Parathyroid adenoma (tissue), 2 donors: Measurements from ENCODE around the gene NEURL4.

Experiments used
- H2AFZ ChIP-seq: fragments of 300-600 bp; sonication (generic); one replicate; pipeline ENCODE4 v1.7.0; 2017; ENCODE audit warnings: antibody characterized with exemption, mild to moderate bottlenecking
- H3K27ac ChIP-seq: fragments of 300-600 bp; sonication (generic); one replicate; pipeline ENCODE4 v1.7.0; 2017
- H3K27me3 ChIP-seq: fragments of 300-600 bp; sonication (generic); one replicate; pipeline ENCODE4 v1.7.0; 2017; ENCODE audit warnings: low read length; ENCODE audit not compliant: control insufficient read depth, insufficient read depth
- H3K36me3 ChIP-seq: fragments of 300-600 bp; sonication (generic); one replicate; pipeline ENCODE4 v1.7.0; 2017; ENCODE audit warnings: low read length; ENCODE audit not compliant: control insufficient read depth, insufficient read depth
- H3K4me1 ChIP-seq: fragments of 300-600 bp; sonication (generic); one replicate; pipeline ENCODE4 v1.7.0; 2017; ENCODE audit warnings: control low read depth
- H3K4me2 ChIP-seq: fragments of 300-600 bp; sonication (generic); one replicate; pipeline ENCODE4 v1.7.0; 2017; ENCODE audit warnings: low read length
- H3K4me3 ChIP-seq: fragments of 300-600 bp; sonication (generic); one replicate; pipeline ENCODE4 v1.7.0; 2017; ENCODE audit warnings: low read depth, low read length
- H3K79me2 ChIP-seq: fragments of 300-600 bp; sonication (generic); one replicate; pipeline ENCODE4 v1.7.0; 2017; ENCODE audit warnings: control low read depth
- H3K9ac ChIP-seq: fragments of 300-600 bp; sonication (generic); one replicate; pipeline ENCODE4 v1.7.0; 2017; ENCODE audit warnings: mild to moderate bottlenecking
- H3K9me3 ChIP-seq: fragments of 300-600 bp; sonication (generic); one replicate; pipeline ENCODE4 v1.7.0; 2017; ENCODE audit warnings: low read length; ENCODE audit not compliant: control insufficient read depth
- CTCF ChIP-seq: fragments of 300-600 bp; sonication (generic); IDR thresholded peaks from one replicate; pipeline ENCODE4 v1.7.0; 2017; ENCODE audit warnings: antibody characterized with exemption, mild to moderate bottlenecking
- donor health status: primary hyperparathyroidism.

The NEURL4 gene

GRCh38 chr17:7306911-7307685 lies 22.0 kb downstream of the NEURL4 start, which contains the start of gene EIF5A:
TSS of gene EIF5A (plus strand) at chr17:7307628. CDS start at chr17:7309636, 2,008 bp downstream.
- H3K9ac ChIP-seq: peak within 1 kb of the TSS; percentile 97
- peaks cover 15% of the 10 kb centered on the region for H3K4me1 ChIP-seq
- H3K36me3 ChIP-seq: no peaks in the 10 kb centered on the region
- no peaks in the 10 kb centered on the region for H3K9me3 ChIP-seq
- peak within 1 kb of the TSS; percentile 98 for H2AFZ ChIP-seq
- H3K4me3 ChIP-seq: peak within 1 kb of the TSS; percentile 97
- no peak for TF ChIP-seq CTCF
- H3K79me2 ChIP-seq: peaks cover 17% of the 10 kb centered on the region
- no peaks in the 10 kb centered on the region for H3K27me3 ChIP-seq
- peak within 1 kb of the TSS; percentile 96 for H3K27ac ChIP-seq
- H3K4me2 ChIP-seq: peak within 1 kb of the TSS; percentile 92

- no peak overlapping the region for H3K4me3 ChIP-seq
- no peak overlapping the region for H2AFZ ChIP-seq
- no peaks in the 10 kb centered on the region for H3K9me3 ChIP-seq
- no peaks in the 10 kb centered on the region for H3K36me3 ChIP-seq
- no peaks in the 10 kb centered on the region for H3K27me3 ChIP-seq
- no peak for TF ChIP-seq CTCF
- H3K79me2 ChIP-seq: peaks cover 5% of the 10 kb centered on the region
- no peak overlapping the region for H3K4me2 ChIP-seq
- H3K27ac ChIP-seq: no peak overlapping the region
- H3K4me1 ChIP-seq: peaks cover 6% of the 10 kb centered on the region
- H3K9ac ChIP-seq: no peak overlapping the region
Observed at GRCh38 chr17:7304179-7304578, 25.0 kb downstream of the NEURL4 start.

GRCh38 chr17:7296189-7296861 lies 32.8 kb downstream of the NEURL4 start:
- Histone ChIP-seq H3K27ac (peak overlapping the region; percentile 1), H3K27me3 (no peaks in the 10 kb centered on the region), H3K9me3 (no peaks in the 10 kb centered on the region), H3K9ac (no peak overlapping the region), H3K4me1 (peaks cover 13% of the 10 kb centered on the region), H3K4me2 (peak overlapping the region; percentile 65), H3K79me2 (no peaks in the 10 kb centered on the region), H3K4me3 (peak overlapping the region; percentile 6), H3K36me3 (no peaks in the 10 kb centered on the region), H2AFZ (peak overlapping the region; percentile 48)
- peak; percentile 99 for TF ChIP-seq CTCF

GRCh38 chr17:7295230-7296180 lies 33.6 kb downstream of the NEURL4 start:
- H3K9me3 ChIP-seq: no peaks in the 10 kb centered on the region
- H3K79me2 ChIP-seq: no peaks in the 10 kb centered on the region
- no peak for TF ChIP-seq CTCF
- peak overlapping the region; percentile 30 for H3K4me3 ChIP-seq
- H3K4me2 ChIP-seq: peak overlapping the region; percentile 65
- H2AFZ ChIP-seq: no peak overlapping the region
- H3K27me3 ChIP-seq: no peaks in the 10 kb centered on the region
- H3K36me3 ChIP-seq: no peaks in the 10 kb centered on the region
- H3K9ac ChIP-seq: no peak overlapping the region
- H3K27ac ChIP-seq: peak overlapping the region; percentile 1
- peaks cover 13% of the 10 kb centered on the region for H3K4me1 ChIP-seq
